Measurements from ENCODE around the gene MEF2A. TPM values are rescaled to one million over a fixed set of nuclear protein-coding genes. Genes with fewer than 3 reads are reported as not detected.

Gene MEF2A
- total and polyA plus RNA-seq, 9 donors = 25.5 to 82.7 (median 59.9) TPM

DNA sequence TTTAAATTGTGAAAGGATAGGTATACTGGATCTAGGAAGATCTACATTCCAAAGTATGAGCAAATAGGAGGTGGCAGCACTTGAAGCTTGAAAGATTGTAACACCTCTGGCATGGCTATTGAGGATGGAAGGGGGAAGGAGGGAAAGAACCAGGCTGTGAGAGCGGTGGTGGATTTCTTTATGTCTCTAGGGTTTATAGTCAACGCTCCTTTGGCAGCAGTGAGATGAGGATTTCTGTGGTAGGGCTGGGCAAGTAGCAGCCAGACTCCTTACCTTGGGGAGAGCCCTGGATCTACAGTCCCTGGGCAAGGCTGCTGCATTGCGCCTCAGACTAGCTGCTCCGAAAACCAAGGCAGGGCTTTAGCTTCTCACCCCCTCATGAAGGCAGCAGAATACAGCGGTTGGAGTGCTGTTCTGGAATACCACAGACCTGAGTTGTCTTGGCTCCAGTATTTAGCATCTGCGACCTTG lies 53.2 kb downstream of the MEF2A start:
- Histone ChIP-seq H3K9me3 (no peaks in the 10 kb centered on the region), H3K36me3 (no peaks in the 10 kb centered on the region), H3K4me1 (ENCODE audit: insufficient read depth) (peaks cover 12% of the 10 kb centered on the region), H3K27ac (no peak overlapping the region), H3K4me3 (no peak overlapping the region), H3K27me3 (no peaks in the 10 kb centered on the region)
- TF ChIP-seq POLR2A (IDR thresholded peaks at IDR 0.05) (no peak), CTCF (IDR thresholded peaks at IDR 0.05) (no peak), EP300 (IDR thresholded peaks at IDR 0.05) (no peak)
- WGBS, 3 donors = 51 to 74% (median 69%) methylated on average over 6 of the region's 6 CpGs
- intact Hi-C loops (cut with DNase I) = no loop called here
- no peak for DNase-seq

GRCh38 chr15:99619712-99620111 lies 53.9 kb downstream of the MEF2A start:
- Histone ChIP-seq H3K36me3 (no peaks in the 10 kb centered on the region), H3K4me1 (ENCODE audit: insufficient read depth) (peaks cover 8% of the 10 kb centered on the region), H3K4me3 (no peak overlapping the region), H3K27ac (no peak overlapping the region), H3K27me3 (no peaks in the 10 kb centered on the region), H3K9me3 (no peaks in the 10 kb centered on the region)
- no peak for TF ChIP-seq POLR2A (IDR thresholded peaks at IDR 0.05)
- TF ChIP-seq EP300 (IDR thresholded peaks at IDR 0.05) = no peak
- no peak for TF ChIP-seq CTCF (IDR thresholded peaks at IDR 0.05)
- WGBS, 3 donors = 17 to 37% (median 23%) methylated on average over 2 of the region's 2 CpGs
- DNase-seq = no peak
- intact Hi-C loops (cut with DNase I) = no loop called here

- Histone ChIP-seq H3K4me3 (no peak overlapping the region), H3K36me3 (no peaks in the 10 kb centered on the region), H3K27ac (no peak overlapping the region), H3K9me3 (no peaks in the 10 kb centered on the region), H3K27me3 (no peaks in the 10 kb centered on the region), H3K4me1 (ENCODE audit: insufficient read depth) (peaks cover 7% of the 10 kb centered on the region)
- 69 to 73% (median 72%) methylated on average over 6 of the region's 6 CpGs for WGBS, 3 donors
- intact Hi-C loops (cut with DNase I) = no loop called here
- no peak for DNase-seq
- TF ChIP-seq EP300 (IDR thresholded peaks at IDR 0.05) (no peak), CTCF (IDR thresholded peaks at IDR 0.05) (no peak)
Measured at GRCh38 chr15:99620178-99620577, 54.4 kb downstream of the MEF2A start.

DNA sequence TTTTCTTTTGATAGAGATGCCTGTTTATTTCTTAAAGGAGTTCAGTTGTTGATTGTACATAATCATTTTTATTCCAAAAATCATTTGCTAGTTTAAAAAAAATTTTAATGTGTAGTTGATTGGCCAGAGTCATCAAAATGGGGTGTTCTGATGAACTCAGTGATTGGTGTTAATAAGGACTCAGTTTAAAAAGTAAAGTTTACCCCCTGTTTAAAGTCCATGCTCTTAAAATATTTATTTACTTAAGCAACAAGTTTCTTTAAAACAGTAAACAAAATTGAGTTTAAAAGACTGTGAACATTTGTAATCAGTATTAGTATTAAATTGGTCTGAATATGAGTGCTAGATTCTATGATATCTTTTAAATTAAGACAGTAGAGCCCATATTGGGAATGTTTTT lies 56.0 kb downstream of the MEF2A start:
- intact Hi-C loops (cut with DNase I) = no loop called here
- H3K27ac ChIP-seq = no peak overlapping the region
- TF ChIP-seq POLR2A (IDR thresholded peaks at IDR 0.05) = no peak
- TF ChIP-seq EP300 (IDR thresholded peaks at IDR 0.05) = no peak
- TF ChIP-seq CTCF (IDR thresholded peaks at IDR 0.05) = no peak
- no peak for DNase-seq
- H3K4me3 ChIP-seq = no peak overlapping the region
- H3K4me1 ChIP-seq (ENCODE audit: insufficient read depth) = peaks cover 5% of the 10 kb centered on the region
- H3K36me3 ChIP-seq = no peaks in the 10 kb centered on the region
- no peaks in the 10 kb centered on the region for H3K27me3 ChIP-seq
- no peaks in the 10 kb centered on the region for H3K9me3 ChIP-seq
